Measurements from ENCODE around the gene DCHS1. TPM values are rescaled to one million over a fixed set of nuclear protein-coding genes. Genes with fewer than 3 reads are reported as not detected.

The DCHS1 gene
- total and polyA plus RNA-seq, 2 donors (not counting 1 experiment from before 2014, with no cell fraction given), result 0.92 to 23.9 TPM

DNA sequence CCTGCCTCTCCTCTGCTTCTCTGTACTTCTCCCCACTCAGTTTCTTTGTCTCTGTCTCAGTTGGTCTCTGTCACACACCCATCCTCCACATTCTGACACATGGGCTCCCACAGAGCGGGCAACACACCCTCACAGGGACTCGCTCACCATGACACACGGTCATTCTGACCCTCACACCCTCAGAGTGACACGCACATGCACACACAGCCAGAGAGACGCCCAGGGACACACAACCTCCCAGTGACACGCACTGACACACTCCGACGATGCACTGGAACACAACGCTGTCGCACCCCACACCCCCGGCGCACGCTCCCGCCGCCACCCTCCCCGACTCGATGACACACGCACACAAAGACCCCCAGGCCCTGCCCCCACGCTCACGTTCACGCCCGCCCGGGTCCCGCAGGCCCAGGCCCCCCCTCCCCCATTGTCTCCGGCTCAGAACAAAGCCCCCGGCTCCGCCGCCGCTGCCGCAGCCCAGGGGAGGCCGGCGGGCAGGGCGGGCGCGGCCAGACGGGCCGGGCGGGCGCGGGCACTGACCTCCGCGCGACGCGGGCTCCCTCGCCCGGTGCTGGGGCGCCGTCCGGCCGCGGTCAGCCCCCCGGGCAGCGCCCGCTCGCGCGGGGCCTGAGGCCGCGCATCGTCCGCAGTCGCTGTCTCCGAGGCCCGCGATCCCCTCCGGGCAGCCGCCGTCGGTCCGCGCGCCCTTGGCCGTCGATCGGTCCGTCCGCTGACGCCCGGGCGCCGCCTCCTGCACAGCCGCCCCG lies 404 bp downstream of the DCHS1 start:
- H3K4me3 ChIP-seq (replicated peaks in 1 of 4; ENCODE audit: control extremely low read depth in 1 of 4, insufficient read depth in 1 of 4, low read depth in 3 of 4, low read length in 4 of 4), result peak overlapping the region in 3 of 4 experiments; percentile 33 to 53 (median 52)
- DNase-seq (ENCODE audit: low read depth in 2 of 2), result no peak
- peaks cover 36% of the 10 kb centered on the region for H3K27me3 ChIP-seq (ENCODE audit: control insufficient read depth, insufficient read depth, low read length)
- H4K20me1 ChIP-seq (ENCODE audit: control insufficient read depth, extremely low read depth, insufficient read depth, low read length), result no peaks in the 10 kb centered on the region
- H3K4me1 ChIP-seq (ENCODE audit: control insufficient read depth, extremely low read depth, insufficient read depth, low read length), result no peaks in the 10 kb centered on the region
- H3K9me3 ChIP-seq (ENCODE audit: control insufficient read depth, insufficient read depth, low read depth, low read length), result no peaks in the 10 kb centered on the region
- H3K36me3 ChIP-seq (ENCODE audit: control insufficient read depth, insufficient read depth, low read length), result no peaks in the 10 kb centered on the region
- H3K4me2 ChIP-seq (ENCODE audit: extremely low read depth, insufficient read depth, low read length), result peak overlapping the region; percentile 69
- peak overlapping the region; percentile 28 for H3K9ac ChIP-seq (ENCODE audit: insufficient read depth, low read length)
- peak; percentile 92 for TF ChIP-seq EZH2 (IDR thresholded peaks at IDR 0.05; ENCODE audit: low read length, missing control alignments)
- TF ChIP-seq, protein P1, sequence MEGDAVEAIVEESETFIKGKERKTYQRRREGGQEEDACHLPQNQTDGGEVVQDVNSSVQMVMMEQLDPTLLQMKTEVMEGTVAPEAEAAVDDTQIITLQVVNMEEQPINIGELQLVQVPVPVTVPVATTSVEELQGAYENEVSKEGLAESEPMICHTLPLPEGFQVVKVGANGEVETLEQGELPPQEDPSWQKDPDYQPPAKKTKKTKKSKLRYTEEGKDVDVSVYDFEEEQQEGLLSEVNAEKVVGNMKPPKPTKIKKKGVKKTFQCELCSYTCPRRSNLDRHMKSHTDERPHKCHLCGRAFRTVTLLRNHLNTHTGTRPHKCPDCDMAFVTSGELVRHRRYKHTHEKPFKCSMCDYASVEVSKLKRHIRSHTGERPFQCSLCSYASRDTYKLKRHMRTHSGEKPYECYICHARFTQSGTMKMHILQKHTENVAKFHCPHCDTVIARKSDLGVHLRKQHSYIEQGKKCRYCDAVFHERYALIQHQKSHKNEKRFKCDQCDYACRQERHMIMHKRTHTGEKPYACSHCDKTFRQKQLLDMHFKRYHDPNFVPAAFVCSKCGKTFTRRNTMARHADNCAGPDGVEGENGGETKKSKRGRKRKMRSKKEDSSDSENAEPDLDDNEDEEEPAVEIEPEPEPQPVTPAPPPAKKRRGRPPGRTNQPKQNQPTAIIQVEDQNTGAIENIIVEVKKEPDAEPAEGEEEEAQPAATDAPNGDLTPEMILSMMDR (conservative IDR thresholded peaks at IDR 0.05 in 1 of 2, IDR thresholded peaks at IDR 0.05 in 1 of 2; ENCODE audit: low read depth in 1 of 2, low read length in 2 of 2), result no peak
- no peak overlapping the region for H3K27ac ChIP-seq (ENCODE audit: insufficient read depth, low read length)
- H2AFZ ChIP-seq (ENCODE audit: low read length), result peak overlapping the region; percentile 36
- no peaks in the 10 kb centered on the region for H3K79me2 ChIP-seq (ENCODE audit: control insufficient read depth, insufficient read depth, low read length)

DNA sequence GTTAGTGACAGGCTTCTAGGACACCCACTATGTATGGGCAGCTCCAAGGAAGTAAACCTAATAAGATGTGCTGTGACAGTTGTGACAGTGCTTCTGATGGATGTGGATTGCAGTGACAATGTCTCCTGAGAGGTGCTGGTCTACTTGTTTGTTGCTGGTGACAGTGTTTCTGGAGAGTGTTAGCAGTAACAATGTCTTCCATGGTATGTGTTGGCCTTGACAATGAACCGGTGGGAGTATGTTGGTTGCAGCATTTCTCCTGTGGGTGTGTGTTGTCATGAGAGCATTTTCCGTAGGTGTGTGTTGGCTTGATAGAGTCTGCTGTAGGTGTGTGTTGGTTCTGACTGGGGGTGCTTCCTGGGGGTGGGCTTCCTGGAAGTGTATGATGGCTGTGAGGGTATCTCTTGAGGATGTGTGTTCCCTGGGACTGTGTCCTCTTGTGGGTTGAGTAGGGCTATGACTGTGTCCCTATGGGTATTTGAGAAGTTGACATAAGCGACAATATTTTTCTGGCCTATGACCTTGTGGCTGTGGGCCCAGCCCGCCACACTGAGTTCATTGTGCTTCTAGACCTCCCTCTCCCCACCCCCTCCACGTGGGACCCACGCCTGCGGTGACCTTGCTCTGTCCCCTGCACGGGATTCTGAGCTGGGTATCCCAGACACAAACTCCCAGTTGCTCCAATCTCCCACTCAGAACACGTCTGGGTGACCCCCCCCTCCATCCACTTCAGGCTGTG lies 1.2 kb downstream of the DCHS1 start:
- H3K9me3 ChIP-seq (ENCODE audit: control insufficient read depth, insufficient read depth, low read depth, low read length), result no peaks in the 10 kb centered on the region
- no peak for DNase-seq (ENCODE audit: low read depth in 2 of 2)
- no peak overlapping the region for H3K27ac ChIP-seq (ENCODE audit: insufficient read depth, low read length)
- H3K9ac ChIP-seq (ENCODE audit: insufficient read depth, low read length), result no peak overlapping the region
- H3K27me3 ChIP-seq (ENCODE audit: control insufficient read depth, insufficient read depth, low read length), result peaks cover 40% of the 10 kb centered on the region
- no peaks in the 10 kb centered on the region for H3K36me3 ChIP-seq (ENCODE audit: control insufficient read depth, insufficient read depth, low read length)
- TF ChIP-seq EZH2 (IDR thresholded peaks at IDR 0.05; ENCODE audit: low read length, missing control alignments), result peak; percentile 34
- TF ChIP-seq, protein P1 (conservative IDR thresholded peaks at IDR 0.05 in 1 of 2, IDR thresholded peaks at IDR 0.05 in 1 of 2; ENCODE audit: low read depth in 1 of 2, low read length in 2 of 2), result no peak
- H3K79me2 ChIP-seq (ENCODE audit: control insufficient read depth, insufficient read depth, low read length), result no peaks in the 10 kb centered on the region
- H3K4me3 ChIP-seq (replicated peaks in 1 of 4; ENCODE audit: control extremely low read depth in 1 of 4, insufficient read depth in 1 of 4, low read depth in 3 of 4, low read length in 4 of 4), result peak overlapping the region in 2 of 4 experiments; percentile 52 to 53
- H3K4me1 ChIP-seq (ENCODE audit: control insufficient read depth, extremely low read depth, insufficient read depth, low read length), result no peaks in the 10 kb centered on the region
- no peak overlapping the region for H2AFZ ChIP-seq (ENCODE audit: low read length)
- H4K20me1 ChIP-seq (ENCODE audit: control insufficient read depth, extremely low read depth, insufficient read depth, low read length), result no peaks in the 10 kb centered on the region
- peak overlapping the region; percentile 69 for H3K4me2 ChIP-seq (ENCODE audit: extremely low read depth, insufficient read depth, low read length)

DNA sequence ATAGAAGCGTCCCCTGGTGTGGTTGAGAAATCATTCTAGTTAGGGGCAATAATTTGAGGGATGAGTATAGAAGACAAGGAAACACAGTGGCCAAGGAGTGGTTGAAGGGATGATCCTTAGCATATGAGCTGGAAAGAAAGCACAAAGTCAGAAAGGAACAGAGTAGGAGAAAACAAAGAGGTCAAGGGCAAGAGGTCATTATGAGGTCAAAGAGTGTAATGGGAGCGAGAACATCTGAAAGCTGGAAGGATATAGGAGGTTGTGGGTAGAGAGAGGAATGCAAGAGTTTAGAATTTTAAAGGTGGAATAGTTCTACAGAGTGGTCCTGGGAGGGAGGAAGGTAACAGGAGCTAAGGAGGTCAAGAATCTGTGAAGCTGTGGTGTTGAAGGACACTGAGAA lies 2.0 kb downstream of the DCHS1 start:
- TF ChIP-seq, protein P1 (conservative IDR thresholded peaks at IDR 0.05 in 1 of 2, IDR thresholded peaks at IDR 0.05 in 1 of 2; ENCODE audit: low read depth in 1 of 2, low read length in 2 of 2), result no peak
- no peak for TF ChIP-seq EZH2 (IDR thresholded peaks at IDR 0.05; ENCODE audit: low read length, missing control alignments)

More for the DNA sequence above, 2.0 kb downstream of the DCHS1 start:
- H3K9me3 ChIP-seq (ENCODE audit: control insufficient read depth, insufficient read depth, low read depth, low read length), result no peaks in the 10 kb centered on the region
- no peak overlapping the region for H3K27ac ChIP-seq (ENCODE audit: insufficient read depth, low read length)
- DNase-seq (ENCODE audit: low read depth in 2 of 2), result no peak
- peaks cover 40% of the 10 kb centered on the region for H3K27me3 ChIP-seq (ENCODE audit: control insufficient read depth, insufficient read depth, low read length)
- H4K20me1 ChIP-seq (ENCODE audit: control insufficient read depth, extremely low read depth, insufficient read depth, low read length), result no peaks in the 10 kb centered on the region
- no peak overlapping the region for H3K4me3 ChIP-seq (replicated peaks in 1 of 4; ENCODE audit: control extremely low read depth in 1 of 4, insufficient read depth in 1 of 4, low read depth in 3 of 4, low read length in 4 of 4)
- no peaks in the 10 kb centered on the region for H3K79me2 ChIP-seq (ENCODE audit: control insufficient read depth, insufficient read depth, low read length)
- H3K4me1 ChIP-seq (ENCODE audit: control insufficient read depth, extremely low read depth, insufficient read depth, low read length), result no peaks in the 10 kb centered on the region
- no peak overlapping the region for H2AFZ ChIP-seq (ENCODE audit: low read length)
- no peaks in the 10 kb centered on the region for H3K36me3 ChIP-seq (ENCODE audit: control insufficient read depth, insufficient read depth, low read length)
- no peak overlapping the region for H3K4me2 ChIP-seq (ENCODE audit: extremely low read depth, insufficient read depth, low read length)
- H3K9ac ChIP-seq (ENCODE audit: insufficient read depth, low read length), result no peak overlapping the region
